ENCODE data around the gene ABCA1.
A peak's percentile ranks its signal among the peaks of the same experiment; 100 is the strongest.

The ABCA1 gene

GRCh38 chr9:104766025-104766424 lies 161.9 kb downstream of the ABCA1 start:
- no peak overlapping the region for H3K4me3 ChIP-seq (ENCODE audit: low read depth, low read length)
- DNase-seq (ENCODE audit: low read depth) = no peak
- TF ChIP-seq MAX (IDR thresholded peaks at IDR 0.05; ENCODE audit: low read depth, low read length) (no peak), POLR2A (IDR thresholded peaks at IDR 0.05; ENCODE audit: extremely low read depth, insufficient read length) (no peak), CTCF (IDR thresholded peaks at IDR 0.05; ENCODE audit: low read depth, low read length) (no peak), MYC (IDR thresholded peaks at IDR 0.05; ENCODE audit: low read depth, low read length) (no peak)

GRCh38 chr9:104765138-104765537 lies 162.8 kb downstream of the ABCA1 start:
- TF ChIP-seq MYC (IDR thresholded peaks at IDR 0.05; ENCODE audit: low read depth, low read length) (no peak), MAX (IDR thresholded peaks at IDR 0.05; ENCODE audit: low read depth, low read length) (no peak), POLR2A (IDR thresholded peaks at IDR 0.05; ENCODE audit: extremely low read depth, insufficient read length) (no peak), CTCF (IDR thresholded peaks at IDR 0.05; ENCODE audit: low read depth, low read length) (no peak)
- no peak overlapping the region for H3K4me3 ChIP-seq (ENCODE audit: low read depth, low read length)
- DNase-seq (ENCODE audit: low read depth) = no peak

GRCh38 chr9:104758974-104759373 lies 169.0 kb downstream of the ABCA1 start:
- DNase-seq (ENCODE audit: low read depth) = peak; percentile 34
- TF ChIP-seq MYC (IDR thresholded peaks at IDR 0.05; ENCODE audit: low read depth, low read length) (no peak), MAX (IDR thresholded peaks at IDR 0.05; ENCODE audit: low read depth, low read length) (no peak), POLR2A (IDR thresholded peaks at IDR 0.05; ENCODE audit: extremely low read depth, insufficient read length) (no peak), CTCF (IDR thresholded peaks at IDR 0.05; ENCODE audit: low read depth, low read length) (no peak)
- H3K4me3 ChIP-seq (ENCODE audit: low read depth, low read length) = no peak overlapping the region

GRCh38 chr9:104750185-104750767 lies 177.7 kb downstream of the ABCA1 start:
- no peak overlapping the region for H3K4me3 ChIP-seq (ENCODE audit: low read depth, low read length)
- TF ChIP-seq CTCF (IDR thresholded peaks at IDR 0.05; ENCODE audit: low read depth, low read length) = no peak
- peak; percentile 18 for DNase-seq (ENCODE audit: low read depth)

- no peak for TF ChIP-seq MYC (IDR thresholded peaks at IDR 0.05; ENCODE audit: low read depth, low read length)
- no peak for TF ChIP-seq MAX (IDR thresholded peaks at IDR 0.05; ENCODE audit: low read depth, low read length)
- no peak for TF ChIP-seq POLR2A (IDR thresholded peaks at IDR 0.05; ENCODE audit: extremely low read depth, insufficient read length)
- no peak for TF ChIP-seq CTCF (IDR thresholded peaks at IDR 0.05; ENCODE audit: low read depth, low read length)
- DNase-seq (ENCODE audit: low read depth) = peak; percentile 20
Measured at GRCh38 chr9:104748359-104749031, 179.5 kb downstream of the ABCA1 start.

More at GRCh38 chr9:104748359-104749031, 179.5 kb downstream of the ABCA1 start:
- peak overlapping the region; percentile 87 for H3K4me3 ChIP-seq (ENCODE audit: low read depth, low read length)

Data from NB4 (cell line).